Measurements from ENCODE around the gene TMEM181.
"Not testable (repeated sequence)": the region's sequence is repeated elsewhere in the genome, so short reads cannot be mapped to it uniquely, and the experiment has no call there.

The TMEM181 gene

DNA sequence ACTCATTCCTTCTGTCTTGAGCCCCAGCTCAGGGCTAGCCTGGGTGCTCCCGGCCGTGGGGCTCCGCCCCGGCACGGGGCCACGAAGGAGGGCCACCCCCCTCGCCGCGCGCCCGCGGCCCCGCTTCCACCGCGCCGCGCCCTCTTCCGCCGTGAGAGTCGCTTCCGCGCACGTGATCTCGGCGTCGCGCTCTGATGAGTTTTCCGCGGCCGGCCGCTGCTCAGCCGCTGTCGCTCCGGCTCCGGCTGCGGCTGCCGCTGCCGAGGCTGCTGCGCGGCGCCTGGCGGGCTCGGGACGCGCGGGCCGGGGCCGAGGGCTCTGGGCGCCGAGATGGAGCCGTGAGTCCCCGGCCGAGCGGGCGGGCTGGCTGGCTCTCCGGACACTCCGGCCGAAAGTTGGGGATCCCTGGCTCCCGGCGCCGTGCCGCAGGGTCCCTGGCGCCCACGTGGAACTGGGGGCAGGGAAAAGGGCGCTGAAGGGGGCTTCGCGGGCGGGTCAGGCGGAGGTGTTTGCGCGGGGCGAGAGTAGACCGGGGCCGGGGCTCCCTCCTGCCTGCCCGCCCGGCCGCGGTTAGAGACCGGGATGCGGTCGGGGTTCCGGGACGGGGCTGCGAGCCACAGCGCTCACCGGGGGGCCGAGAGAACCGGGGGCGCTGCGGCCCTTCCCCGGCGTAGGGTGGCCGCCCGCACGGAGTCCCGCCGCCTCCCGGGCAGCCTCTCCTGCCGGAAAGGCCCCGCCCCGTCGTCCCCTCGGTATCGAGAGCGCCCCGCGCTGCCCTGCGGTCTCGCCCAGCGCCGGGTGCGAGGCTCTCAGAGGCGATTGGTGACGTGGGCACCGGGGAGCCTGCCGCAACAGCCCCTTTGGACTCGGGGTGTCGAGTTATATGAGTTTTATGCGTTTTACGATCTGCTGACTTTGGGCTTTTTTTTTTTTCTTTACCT is at the start of gene TMEM181:
TSS of gene TMEM181 (plus strand) at position 197 of the 941 bp plus-strand sequence. CDS start at position 331, 134 bp downstream.
- peak; percentile 96 for DNase-seq

DNA sequence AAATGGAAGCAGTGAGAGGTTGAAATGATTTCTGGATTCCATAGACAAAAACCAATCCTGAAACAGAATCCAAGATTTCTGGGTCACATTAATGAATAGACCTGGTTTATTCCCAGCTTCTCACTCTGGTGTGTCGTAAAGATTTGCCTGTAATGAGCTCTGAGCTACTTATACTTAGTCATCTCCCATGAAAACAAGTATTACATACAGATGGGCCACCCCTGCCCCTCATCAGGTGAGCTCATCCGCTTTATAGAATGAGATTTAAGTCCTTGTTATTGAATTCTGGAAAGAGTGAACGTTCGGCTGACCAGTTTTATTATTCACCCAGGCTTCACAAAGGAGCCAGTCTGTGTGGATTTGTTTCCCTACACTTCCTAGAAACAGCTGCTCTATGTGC is 47.1 kb upstream of the TMEM181 start:
- no peak for DNase-seq

DNA sequence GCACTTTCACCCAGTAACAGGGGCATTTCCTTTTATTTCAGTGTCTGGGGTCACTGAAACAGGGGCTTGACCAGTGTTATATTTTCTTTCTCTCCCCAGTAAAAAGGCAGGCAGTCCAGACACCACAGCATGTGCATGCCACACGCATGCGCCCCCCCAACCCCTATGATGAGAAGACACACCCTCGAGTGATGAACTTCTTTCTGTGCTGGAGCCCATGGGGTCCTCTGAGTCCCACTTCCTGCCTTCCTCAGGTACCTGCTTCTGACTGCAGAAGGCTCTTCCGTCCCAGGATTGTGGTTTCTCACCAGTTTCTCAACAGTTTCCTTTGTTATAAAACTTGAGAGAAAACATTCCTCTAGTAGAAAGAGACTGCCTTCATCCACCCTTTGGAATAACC is 45.7 kb upstream of the TMEM181 start:
- DNase-seq: no peak

DNA sequence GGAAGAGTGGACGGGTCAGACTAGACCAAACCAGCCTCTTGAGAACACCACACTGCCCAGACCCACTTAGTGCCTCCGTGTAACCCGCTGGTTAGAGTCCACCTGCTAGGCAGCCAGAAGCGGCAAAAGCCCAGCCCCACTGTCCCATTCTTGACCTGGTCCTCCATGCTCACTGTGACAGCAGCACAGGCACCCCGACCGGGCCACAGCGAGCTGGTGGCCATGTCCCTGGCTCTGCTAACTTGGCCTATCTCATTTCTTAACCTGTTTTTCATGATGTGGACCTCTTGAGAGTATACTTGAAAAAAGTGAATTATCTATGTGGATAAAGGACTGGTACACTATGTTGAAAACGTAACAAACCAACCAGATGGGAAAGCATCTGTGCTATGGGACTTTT is 44.9 kb upstream of the TMEM181 start:
- no peak for DNase-seq

DNA sequence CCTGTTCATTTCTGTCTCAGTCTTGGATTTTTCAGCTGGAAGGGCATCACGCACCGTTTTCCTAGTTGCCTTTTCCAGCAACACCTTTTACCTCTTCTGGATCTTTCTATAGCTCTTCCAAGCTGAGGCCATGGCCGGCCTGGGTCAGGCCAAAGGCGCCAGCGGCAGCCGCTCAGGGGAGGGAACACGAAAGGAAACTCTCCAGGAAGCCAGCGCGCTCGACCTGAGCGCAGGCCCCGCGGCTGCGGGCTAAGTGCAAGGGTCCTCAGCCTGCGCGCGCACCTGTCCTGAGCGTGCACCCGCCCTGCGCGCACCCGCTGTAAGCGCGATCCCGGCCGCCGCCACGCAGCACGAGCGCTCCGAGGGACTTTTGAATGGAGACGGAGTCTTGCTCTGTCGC is 43.8 kb upstream of the TMEM181 start:
- no peak for DNase-seq

DNA sequence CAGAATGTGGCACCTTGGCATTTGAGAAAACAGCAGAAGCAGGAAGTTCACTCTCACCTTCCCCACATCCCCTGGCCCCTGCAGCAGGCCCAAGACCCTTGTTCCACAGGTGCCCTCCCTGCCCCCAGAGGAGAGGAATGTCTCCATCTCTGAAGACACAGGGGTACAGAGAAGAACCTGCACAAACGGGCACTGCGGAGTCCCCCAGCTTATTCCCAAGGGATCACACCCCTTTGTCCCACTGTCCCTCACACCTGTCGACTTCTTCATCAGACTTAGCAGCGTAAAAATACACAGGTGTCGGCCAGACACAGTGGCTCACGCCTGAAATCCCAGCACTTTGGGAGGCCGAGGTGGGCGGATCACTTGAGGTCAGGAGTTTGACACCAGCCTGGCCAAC is 42.9 kb upstream of the TMEM181 start:
- DNase-seq: no peak

DNA sequence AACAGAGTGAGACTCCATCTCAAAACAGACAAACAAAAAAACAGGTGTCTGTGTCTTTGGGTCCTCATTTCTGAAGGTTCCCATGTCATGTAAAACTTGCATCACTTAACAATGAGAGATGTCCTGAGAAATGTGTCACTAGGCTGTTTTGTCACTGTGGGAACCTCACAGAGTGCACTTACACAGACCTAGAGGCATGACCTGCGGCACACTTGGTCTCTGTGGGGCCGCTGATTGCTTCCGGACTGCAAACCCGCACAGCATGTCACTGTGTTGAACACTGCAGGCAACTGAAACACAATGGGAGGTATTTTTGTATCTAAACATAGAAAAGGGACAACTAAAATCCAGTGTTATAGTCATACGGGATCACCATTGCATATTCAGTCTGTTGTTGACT is 42.3 kb upstream of the TMEM181 start:
- no peak for DNase-seq

DNA sequence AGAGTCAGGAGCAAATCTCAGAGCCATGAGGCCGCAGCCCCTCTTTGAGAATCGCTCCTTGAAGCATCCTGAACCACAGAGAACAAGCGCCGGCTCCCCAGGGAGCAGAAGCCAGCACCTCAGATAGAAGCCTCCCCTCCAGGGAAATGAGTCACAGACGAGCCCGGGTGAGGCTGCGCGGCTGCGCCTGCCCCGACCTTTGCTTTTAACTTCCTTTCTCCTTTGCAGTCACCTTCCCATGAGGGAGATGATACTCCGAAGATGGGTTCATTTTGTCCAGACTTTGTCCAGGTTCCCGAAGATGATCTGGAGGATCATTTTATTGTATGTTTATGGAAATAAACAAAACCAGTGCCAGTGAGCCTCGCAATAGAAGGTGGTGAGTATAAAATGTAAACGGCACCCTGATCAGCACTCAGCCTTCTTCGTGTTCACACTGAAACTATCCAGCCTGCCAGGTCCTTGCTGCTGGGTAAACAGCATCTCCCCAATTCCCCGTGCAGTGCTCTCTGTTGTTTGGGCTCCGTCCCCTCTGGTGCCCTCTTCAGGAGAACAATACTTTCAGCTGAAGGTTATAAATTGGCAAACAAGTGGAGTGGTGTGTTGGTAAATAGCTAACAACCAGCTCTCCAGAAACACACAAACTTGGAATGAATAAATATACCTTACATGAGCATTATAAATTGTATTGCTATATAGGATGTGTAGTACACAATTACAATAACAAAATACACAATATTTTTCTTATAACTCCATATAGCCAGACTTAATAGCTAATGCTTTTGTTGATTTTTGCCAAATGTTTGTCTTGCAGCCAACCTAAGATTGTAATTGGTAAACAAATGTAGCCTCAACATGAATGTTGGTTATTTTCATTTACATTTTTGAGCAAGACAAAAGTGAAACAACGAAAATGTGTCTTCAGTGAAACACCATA is 41.4 kb upstream of the TMEM181 start:
- DNase-seq: peak; percentile 80

DNA sequence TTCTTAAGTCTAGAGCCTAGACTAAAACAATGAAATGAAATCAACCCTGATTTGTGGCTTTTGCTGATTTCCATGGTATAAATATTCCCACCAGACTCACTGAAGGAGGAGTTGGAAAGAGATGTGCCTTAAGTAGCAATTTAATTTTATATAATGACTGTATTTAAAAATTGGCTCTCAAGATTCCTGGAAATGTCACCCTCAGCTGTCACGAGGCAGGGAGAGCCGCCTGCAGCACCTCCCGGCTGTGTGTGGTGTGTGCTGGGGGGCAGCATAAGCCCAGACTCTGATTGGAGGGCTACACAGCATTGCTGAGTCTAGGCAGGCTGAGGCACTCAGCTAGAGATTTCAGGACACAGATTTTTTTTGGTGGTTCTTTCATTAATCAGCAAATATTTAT is 40.6 kb upstream of the TMEM181 start:
- no peak for DNase-seq

DNA sequence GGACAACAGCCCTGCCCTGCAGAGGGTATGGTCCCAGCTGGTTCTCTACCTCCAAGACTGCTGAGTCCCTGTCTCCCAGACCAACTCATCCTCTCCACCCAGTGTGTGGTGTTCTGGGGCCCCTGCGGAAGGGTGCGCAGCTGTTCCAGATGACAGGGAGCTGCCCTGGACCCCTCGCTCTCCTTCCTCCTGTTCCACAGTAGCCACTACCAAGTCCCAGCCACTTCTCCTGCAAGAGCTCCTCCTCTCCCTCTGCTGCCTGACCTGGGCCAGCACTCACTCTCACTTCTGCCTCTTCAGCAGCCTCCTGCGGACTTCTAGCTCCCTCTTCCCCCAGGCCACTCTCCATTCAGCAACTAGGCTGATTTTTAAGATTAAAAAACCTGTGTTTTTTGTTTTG is 40.1 kb upstream of the TMEM181 start:
- DNase-seq: no peak

DNA sequence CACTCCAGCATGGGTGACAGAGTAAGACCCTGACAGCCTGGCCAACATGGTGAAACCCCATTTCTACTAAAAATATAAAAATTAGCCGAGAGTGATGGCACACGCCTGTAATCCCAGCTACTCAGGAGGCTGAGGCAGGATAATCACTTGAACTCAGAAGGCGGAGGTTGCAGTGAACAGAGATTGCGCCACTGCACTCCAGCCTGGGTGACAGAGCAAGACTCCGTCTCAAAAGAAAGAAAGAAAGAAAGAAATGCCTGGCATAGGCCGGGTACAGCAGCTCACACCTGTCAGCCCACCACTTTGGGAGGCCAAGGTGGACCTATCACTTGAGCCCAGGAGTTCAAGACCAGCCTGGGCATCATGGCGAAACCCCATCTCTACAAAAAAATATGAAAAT is 38.9 kb upstream of the TMEM181 start:
- not testable (repeated sequence) for DNase-seq

GRCh38 chr6:158521759-158522158 is 38.1 kb upstream of the TMEM181 start:
- DNase-seq: no peak

DNA sequence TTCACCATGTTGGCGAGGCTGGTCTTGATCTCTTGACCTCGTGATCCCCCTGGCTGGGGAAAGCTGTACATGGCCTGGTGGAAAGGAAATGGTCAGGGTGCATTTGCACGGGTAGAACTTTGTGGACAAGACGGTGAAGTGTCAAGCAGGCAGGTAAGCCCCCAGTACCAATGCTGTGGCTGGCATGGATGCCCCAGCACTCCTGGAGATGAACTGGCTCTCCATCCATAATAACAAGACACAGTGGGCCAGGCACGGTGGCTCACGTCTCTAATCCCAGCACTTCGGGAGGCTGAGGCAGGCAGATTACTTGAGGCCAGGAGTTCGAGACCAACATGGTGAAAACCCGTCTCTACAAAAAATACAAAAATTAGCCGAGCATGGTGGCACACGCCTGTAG is 37.3 kb upstream of the TMEM181 start:
- no peak for DNase-seq

DNA sequence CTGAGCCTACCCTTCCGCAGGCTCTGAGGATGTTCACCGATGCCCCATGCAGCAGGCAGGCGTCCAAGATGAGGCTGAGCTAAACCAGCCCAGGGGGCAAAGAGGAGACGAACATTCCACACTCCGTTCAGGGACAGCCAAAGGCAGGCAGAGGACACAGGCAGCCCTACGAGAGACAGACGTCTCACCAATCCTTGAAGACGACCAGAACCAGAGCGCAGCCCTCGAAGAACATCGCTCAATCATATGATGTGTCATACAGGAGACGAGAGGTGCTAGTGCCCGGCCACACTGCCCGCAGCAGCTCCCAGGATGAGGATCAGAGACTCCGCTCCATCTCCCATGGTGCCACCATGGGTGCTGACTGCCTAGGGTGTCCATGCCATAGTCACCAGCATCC is 35.6 kb upstream of the TMEM181 start:
- DNase-seq: no peak

DNA sequence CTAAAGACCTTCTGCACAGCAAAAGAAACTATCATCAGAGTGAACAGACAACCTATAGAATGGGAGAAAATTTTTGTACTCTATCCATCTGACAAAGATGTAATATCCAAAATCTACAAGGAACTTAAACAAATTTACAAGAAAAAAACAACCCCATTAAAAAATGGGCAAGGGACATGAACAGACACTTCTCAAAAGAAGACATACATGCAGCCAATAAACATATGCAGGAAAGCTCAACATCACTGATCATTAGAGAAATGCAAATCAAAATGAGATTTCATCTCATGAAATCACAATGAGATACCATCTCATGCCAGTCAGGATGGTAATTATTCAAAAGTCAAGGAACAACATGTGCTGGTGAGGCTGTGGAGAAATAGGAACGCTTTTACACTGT is 32.0 kb upstream of the TMEM181 start:
- DNase-seq: not testable (repeated sequence)

- no peak for DNase-seq
Measured at GRCh38 chr6:158528826-158529225, 31.1 kb upstream of the TMEM181 start.

DNA sequence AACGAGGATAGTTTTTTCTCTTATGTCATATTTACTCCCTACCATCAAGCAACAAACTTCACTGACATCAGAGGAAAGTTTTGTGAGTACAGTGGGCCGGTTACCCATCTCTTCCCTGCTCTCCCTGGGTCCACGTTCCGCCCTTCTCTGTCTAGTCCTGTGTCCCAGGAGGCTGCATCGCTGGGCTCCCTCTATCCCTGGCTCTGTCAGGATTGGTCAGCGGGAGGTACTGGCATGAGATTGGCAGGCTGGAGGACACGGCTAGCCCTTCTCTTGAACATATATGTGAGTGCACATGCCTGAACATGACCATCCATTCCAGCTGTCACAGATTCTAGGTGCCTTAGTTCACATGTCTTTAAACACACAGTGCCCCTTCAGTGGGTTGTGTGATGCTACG is 30.3 kb upstream of the TMEM181 start:
- no peak for DNase-seq

- DNase-seq: no peak
Measured at GRCh38 chr6:158531566-158531965, 28.3 kb upstream of the TMEM181 start.

DNA sequence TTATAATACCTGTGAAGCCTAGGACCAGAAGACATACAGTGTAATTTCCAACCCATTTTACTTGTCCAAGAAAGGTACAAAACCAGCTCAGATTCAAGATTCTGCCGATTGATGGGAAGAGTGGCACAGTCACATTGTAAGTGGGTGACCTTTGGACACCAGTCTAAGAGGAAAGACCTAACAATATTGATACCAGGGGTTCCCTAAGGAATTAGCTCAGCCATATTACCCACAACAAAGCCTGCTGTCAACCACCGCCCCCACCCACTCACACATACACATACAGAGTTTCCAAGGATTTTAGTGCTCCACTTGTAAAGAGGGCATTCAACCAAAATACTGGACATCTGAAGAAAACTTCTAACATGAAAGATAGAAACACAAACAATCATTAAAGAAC is 27.9 kb upstream of the TMEM181 start:
- no peak for DNase-seq

- DNase-seq: peak; percentile 90
Measured at GRCh38 chr6:158536084-158536890, 23.6 kb upstream of the TMEM181 start.

- DNase-seq: peak; percentile 77
Measured at GRCh38 chr6:158536891-158537798, 22.7 kb upstream of the TMEM181 start.

DNA sequence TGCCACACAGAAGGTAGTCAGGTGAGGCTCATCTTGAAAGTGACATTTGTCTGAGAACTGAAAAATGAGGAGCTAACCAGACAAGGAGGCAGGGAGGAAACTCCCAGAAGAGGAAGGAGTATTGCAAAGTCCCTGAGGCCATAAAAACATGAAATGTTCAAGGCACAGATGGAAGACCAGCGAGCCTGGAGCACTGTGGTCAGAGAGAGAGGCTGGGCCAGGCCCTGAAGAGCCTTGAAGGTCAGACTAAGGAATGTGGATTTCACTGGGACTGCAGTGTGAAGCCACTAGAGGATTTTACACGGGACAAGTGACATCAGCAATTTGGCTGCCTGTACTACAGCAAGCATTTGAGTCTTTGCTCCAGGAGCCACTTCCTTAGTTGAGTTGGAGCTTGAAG is 21.1 kb upstream of the TMEM181 start:
- no peak for DNase-seq

Measured in activated effector memory CD4-positive, alpha-beta T cell treated with anti-CD3 and anti-CD28 coated beads, Interleukin-2, amount 50 U/mL, for 16 hours (primary cell).